Choroid plexus epithelial cell (primary cell): Measurements from ENCODE around the gene CD1C.
"Not testable (repeated sequence)": the region's sequence is repeated elsewhere in the genome, so short reads cannot be mapped to it uniquely, and the experiment has no call there.

Experiments used
- DNase-seq: peaks from one replicate; pipeline ENCODE4 v3.0.0-alpha.2; 2010; ENCODE audit warnings: low read depth
- H3K4me3 ChIP-seq: 2 replicates; pipeline ENCODE4 v1.5.1; 2011; ENCODE audit warnings: low read depth, mild to moderate bottlenecking, control low read depth, low read length, moderate library complexity
- TF ChIP-seq, protein P1 (sequence below): conservative IDR thresholded peaks from 2 replicates; pipeline ENCODE4 v1.5.1; 2011; ENCODE audit warnings: low read depth, mild to moderate bottlenecking, control low read depth, inconsistent platforms, low read length, moderate library complexity

Gene CD1C

DNA sequence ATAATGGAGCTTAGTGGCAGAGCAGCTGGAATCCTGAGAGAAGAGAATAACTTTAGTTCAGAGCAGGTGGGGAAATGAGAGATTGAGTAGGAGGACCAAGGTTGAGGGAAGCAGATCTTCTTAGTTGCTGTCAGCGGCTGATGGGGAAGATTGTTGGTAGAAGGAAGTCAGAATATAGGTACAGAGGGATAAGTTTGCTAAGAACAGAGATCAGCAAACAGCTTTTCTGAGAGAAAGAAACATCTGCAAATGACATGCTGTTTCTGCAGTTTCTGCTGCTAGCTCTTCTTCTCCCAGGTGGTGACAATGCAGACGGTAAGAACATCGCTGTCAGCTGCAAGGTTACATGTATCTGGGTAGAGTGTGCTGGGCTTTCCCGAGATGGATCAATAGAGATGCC, at the start of gene CD1C:
TSS of gene CD1C (plus strand) at position 113 of the 400 bp plus-strand sequence. CDS start at position 255, 142 bp downstream.
- DNase-seq = no peak
- TF ChIP-seq, protein P1, sequence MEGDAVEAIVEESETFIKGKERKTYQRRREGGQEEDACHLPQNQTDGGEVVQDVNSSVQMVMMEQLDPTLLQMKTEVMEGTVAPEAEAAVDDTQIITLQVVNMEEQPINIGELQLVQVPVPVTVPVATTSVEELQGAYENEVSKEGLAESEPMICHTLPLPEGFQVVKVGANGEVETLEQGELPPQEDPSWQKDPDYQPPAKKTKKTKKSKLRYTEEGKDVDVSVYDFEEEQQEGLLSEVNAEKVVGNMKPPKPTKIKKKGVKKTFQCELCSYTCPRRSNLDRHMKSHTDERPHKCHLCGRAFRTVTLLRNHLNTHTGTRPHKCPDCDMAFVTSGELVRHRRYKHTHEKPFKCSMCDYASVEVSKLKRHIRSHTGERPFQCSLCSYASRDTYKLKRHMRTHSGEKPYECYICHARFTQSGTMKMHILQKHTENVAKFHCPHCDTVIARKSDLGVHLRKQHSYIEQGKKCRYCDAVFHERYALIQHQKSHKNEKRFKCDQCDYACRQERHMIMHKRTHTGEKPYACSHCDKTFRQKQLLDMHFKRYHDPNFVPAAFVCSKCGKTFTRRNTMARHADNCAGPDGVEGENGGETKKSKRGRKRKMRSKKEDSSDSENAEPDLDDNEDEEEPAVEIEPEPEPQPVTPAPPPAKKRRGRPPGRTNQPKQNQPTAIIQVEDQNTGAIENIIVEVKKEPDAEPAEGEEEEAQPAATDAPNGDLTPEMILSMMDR = no peak
- H3K4me3 ChIP-seq = no peak within 1 kb of the TSS

DNA sequence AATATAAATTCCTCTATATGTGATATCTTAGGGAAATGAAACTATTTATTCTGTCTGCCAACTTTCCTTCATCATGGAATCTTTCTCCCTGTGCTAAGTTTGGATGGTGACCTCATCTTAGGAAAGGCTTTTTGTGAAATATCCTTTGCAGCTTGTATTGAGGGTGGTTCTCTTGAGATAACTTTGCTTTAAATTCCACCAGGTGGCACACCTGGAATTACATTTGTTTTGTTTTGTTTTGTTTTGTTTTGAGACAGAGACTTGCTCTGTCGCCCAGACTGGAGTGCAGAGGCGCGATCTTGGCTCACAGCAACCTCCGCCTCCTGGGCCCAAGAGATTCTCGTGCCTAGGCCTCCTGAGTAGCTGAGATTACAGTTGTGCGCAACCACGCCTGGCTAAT, 43.1 kb upstream of the CD1C start:
- TF ChIP-seq, protein P1 = no peak
- H3K4me3 ChIP-seq = no peak overlapping the region
- no peak for DNase-seq

DNA sequence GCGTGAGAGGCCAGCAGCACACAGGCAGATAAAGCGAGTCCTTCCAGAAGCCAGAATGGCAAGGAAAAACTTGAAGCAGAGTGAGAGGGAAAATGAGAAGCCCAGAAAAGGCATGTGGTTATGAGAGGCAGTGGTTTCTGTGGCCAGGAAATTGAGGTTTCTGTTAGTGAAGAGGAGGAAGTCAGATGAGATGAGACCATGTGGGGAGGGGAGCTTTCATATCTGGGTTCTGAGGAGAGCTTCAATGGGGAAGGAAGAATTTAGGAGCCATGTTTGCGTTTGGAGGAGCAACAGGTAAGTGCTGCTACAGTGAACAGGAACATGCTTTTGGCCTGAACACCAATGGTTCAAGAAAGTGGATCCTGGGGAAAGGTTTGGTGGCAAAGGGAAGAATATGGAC, 41.6 kb upstream of the CD1C start:
- DNase-seq = no peak
- TF ChIP-seq, protein P1 = no peak
- no peak overlapping the region for H3K4me3 ChIP-seq

DNA sequence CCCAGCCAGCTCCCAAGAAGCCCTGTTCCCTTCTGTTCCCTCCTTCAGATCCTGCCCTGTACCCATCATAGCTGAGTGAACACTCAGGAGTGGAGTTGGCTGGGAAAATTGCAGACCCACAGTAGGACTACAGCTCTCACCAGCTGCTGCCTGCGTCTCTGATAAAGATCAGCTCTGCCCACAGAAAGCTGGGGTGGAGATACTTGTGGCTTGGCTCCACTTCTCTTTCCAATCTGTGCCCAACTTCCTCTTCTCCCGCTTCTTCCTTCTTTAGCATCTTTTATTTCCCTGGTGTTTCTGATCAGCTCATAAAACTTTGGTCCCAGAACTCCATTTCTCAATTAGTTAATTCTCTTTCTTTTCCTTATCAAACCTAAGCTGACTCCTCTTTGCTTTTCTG, 41.0 kb upstream of the CD1C start:
- TF ChIP-seq, protein P1 = no peak
- DNase-seq = no peak
- no peak overlapping the region for H3K4me3 ChIP-seq

DNA sequence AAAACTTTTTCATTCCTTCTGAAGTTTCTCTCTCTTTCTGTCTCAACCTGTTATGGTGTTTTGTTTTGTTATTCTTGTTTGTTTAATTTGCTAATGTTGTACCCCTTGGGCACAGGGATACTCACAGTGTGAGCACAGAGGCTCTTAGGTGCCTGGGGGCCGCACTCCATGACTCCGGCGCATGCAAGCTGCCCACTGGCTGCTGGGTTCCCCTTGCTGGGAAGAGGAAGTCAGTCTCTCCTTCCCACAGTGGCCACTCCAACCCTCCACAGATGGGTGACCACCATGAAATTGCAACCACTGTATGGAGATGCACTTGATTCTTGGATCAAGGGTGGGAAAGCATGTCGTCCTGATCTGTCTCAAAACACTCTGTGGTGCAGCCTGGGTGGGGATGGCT, 40.1 kb upstream of the CD1C start:
- TF ChIP-seq, protein P1 = no peak
- no peak for DNase-seq
- H3K4me3 ChIP-seq = no peak overlapping the region

DNA sequence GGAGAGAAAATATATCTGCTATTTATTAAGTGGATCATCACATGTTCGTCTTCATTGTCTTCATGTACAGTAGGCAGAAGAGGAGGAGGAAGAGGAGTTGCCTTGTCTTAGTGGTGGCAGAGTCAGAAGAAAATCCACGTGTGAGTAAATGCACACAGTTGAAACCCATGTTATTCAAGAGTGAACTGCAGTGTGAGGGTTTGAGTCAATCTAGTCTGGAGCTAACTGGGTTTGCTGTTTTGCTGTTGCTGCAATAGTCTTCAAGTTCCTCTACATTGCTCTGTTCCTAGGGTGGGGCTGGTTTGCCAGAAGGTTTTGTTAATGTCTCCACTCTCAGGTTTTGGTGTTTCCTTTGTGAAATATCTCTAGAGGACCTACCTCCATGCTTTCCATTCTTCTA, 38.6 kb upstream of the CD1C start:
- TF ChIP-seq, protein P1 = no peak
- H3K4me3 ChIP-seq = no peak overlapping the region
- no peak for DNase-seq

DNA sequence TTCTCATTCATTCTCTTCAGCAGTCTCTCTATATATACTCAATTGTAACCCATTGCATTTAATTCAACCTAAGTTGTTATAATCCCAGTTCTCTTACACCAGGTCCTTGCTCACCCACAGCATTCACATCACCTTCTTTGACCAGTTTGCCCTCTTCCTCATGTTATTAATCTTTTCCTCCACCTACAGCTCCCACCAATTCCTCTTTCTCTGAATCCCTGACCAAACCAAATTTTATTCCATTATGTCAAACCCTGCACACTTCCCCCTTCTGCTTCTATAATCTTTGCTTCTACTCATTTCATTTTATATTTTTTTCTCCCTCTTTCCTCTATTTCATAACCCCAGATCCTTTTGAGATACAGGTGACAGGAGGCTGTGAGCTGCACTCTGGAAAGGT, 34.1 kb upstream of the CD1C start:
- no peak for DNase-seq
- no peak overlapping the region for H3K4me3 ChIP-seq
- TF ChIP-seq, protein P1 = no peak

DNA sequence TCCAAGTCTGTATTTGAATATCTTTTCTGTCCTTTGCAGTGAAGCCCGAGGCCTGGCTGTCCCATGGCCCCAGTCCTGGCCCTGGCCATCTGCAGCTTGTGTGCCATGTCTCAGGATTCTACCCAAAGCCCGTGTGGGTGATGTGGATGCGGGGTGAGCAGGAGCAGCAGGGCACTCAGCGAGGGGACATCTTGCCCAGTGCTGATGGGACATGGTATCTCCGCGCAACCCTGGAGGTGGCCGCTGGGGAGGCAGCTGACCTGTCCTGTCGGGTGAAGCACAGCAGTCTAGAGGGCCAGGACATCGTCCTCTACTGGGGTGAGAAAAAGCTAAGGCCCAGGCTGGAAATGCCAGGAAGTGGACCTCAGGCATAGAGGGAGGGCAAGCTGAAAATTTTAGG, 33.0 kb upstream of the CD1C start:
- H3K4me3 ChIP-seq, DNase-seq: not testable (repeated sequence)
